ENCODE data around the gene C4orf54.

Gene C4orf54

DNA sequence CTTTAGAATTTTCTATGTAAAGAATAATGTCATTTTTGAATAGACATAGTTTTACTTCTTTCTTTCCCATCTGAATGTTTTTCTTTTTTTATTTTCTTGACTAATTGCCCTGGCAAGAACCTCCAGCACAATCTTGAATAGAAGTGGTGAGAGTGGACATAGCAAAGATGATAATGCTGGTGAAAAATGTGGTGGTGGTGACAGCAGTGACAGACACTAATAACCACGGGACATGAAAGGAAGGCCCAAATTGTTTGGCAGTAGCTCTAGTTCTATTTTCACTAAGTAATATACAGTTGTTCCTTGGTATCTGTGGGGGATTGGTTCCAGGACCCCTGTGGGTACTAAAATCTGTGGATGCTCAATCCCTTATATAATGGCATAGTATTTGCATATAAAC, 29.6 kb downstream of the C4orf54 start:
- Histone ChIP-seq H3K9ac (ENCODE audit: low read depth in 1 of 2, low read length in 2 of 2) (no peak overlapping the region), H3K9me3 (ENCODE audit: control insufficient read depth in 1 of 2, low read length in 2 of 2) (no peaks in the 10 kb centered on the region), H3K27ac (ENCODE audit: low read depth, low read length) (no peak overlapping the region), H3K4me3 (ENCODE audit: low read depth in 1 of 2, low read length in 2 of 2) (no peak overlapping the region), H3K36me3 (ENCODE audit: control insufficient read depth in 1 of 2, insufficient read depth in 2 of 2, low read length in 2 of 2) (peaks cover 0 to 8% of the 10 kb centered on the region in 2 donors), H3K27me3 (ENCODE audit: control insufficient read depth in 1 of 2, insufficient read depth in 2 of 2, low read length in 2 of 2) (no peaks in the 10 kb centered on the region), H3K4me1 (ENCODE audit: control insufficient read depth in 1 of 2, insufficient read depth in 2 of 2, low read length in 2 of 2) (peaks cover 0 to 9% of the 10 kb centered on the region in 2 donors)

DNA sequence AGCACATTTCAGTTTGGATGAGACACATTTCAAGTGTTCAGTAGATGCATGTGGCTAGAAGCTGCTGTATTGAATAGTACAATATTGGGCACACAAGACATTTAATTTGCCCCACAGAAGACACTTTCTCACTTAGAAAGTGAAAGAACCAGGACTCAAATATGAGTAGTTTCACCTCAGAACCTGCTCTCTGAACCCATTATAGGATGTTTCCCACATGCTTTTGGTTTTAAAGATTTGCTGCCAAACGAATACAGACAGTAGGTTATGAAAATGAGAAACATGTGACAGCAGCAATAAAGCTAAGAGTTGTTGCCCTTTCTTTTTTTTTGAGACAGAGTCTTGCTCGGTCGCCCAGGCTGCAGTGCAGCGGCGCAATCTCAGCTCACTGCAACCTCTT, 32.3 kb downstream of the C4orf54 start:
- H3K9ac ChIP-seq (ENCODE audit: low read depth in 1 of 2, low read length in 2 of 2), result no peak overlapping the region
- no peaks in the 10 kb centered on the region for H3K9me3 ChIP-seq (ENCODE audit: control insufficient read depth in 1 of 2, low read length in 2 of 2)
- H3K27me3 ChIP-seq (ENCODE audit: control insufficient read depth in 1 of 2, insufficient read depth in 2 of 2, low read length in 2 of 2), result no peaks in the 10 kb centered on the region
- H3K4me1 ChIP-seq (ENCODE audit: control insufficient read depth in 1 of 2, insufficient read depth in 2 of 2, low read length in 2 of 2), result peaks cover 0 to 3% of the 10 kb centered on the region in 2 donors
- peaks cover 7 to 26% of the 10 kb centered on the region in 2 donors for H3K36me3 ChIP-seq (ENCODE audit: control insufficient read depth in 1 of 2, insufficient read depth in 2 of 2, low read length in 2 of 2)
- no peak overlapping the region for H3K27ac ChIP-seq (ENCODE audit: low read depth, low read length)
- H3K4me3 ChIP-seq (ENCODE audit: low read depth in 1 of 2, low read length in 2 of 2), result no peak overlapping the region

DNA sequence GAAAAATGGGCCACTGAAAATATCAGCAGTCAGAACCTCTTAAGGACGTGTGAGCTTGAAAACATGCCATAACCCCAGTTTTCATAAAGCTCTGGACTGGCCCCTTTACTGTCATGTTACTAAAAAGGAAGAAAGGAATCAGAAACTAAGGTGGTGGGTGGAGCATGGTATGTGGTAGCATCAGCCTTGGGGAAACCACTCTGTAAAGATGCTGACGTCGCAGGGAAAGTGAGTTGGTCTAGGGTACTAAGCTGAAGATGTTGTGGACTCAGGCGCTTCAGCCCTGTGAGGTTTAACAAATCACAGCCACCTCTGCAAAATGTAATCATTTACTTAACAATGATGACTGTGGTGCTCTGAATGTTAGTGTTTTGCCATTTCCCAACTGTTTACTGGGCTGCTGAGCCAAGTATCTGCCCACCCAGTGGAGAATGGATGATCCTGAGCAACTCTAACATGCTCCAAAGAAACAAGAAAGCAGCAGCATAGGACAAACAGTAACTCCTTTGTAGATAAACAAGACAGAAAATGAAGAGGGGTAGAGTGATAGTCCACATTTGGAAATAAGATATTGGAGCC, 33.4 kb downstream of the C4orf54 start:
- H3K4me3 ChIP-seq (ENCODE audit: low read depth in 1 of 2, low read length in 2 of 2), result no peak overlapping the region
- H3K36me3 ChIP-seq (ENCODE audit: control insufficient read depth in 1 of 2, insufficient read depth in 2 of 2, low read length in 2 of 2), result peaks cover 7 to 29% of the 10 kb centered on the region in 2 donors
- peaks cover 0 to 3% of the 10 kb centered on the region in 2 donors for H3K4me1 ChIP-seq (ENCODE audit: control insufficient read depth in 1 of 2, insufficient read depth in 2 of 2, low read length in 2 of 2)
- H3K9me3 ChIP-seq (ENCODE audit: control insufficient read depth in 1 of 2, low read length in 2 of 2), result no peaks in the 10 kb centered on the region
- H3K27me3 ChIP-seq (ENCODE audit: control insufficient read depth in 1 of 2, insufficient read depth in 2 of 2, low read length in 2 of 2), result no peaks in the 10 kb centered on the region
- no peak overlapping the region for H3K9ac ChIP-seq (ENCODE audit: low read depth in 1 of 2, low read length in 2 of 2)
- H3K27ac ChIP-seq (ENCODE audit: low read depth, low read length), result no peak overlapping the region

DNA sequence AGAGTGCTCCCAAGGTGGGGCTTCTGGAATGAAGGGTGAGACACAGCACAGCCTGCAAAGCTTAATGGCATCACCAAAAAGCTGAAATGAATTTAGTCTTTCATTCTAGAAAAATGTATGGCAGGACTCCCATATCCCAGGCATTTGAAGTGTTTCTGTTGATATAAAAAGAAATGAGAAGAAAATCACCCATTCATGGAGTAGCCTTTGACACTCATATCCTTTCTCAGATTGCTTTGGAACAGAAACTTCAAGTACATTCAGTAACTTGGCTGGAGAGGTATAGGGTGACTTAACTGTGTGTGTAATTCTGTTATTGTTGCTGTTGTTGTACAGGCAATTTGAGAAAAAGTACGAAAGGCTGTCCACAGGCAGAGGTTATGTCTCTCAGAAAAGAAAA, 35.3 kb downstream of the C4orf54 start:
- Histone ChIP-seq H3K4me3 (ENCODE audit: low read depth in 1 of 2, low read length in 2 of 2) (no peak overlapping the region), H3K4me1 (ENCODE audit: control insufficient read depth in 1 of 2, insufficient read depth in 2 of 2, low read length in 2 of 2) (peaks cover 0 to 3% of the 10 kb centered on the region in 2 donors), H3K27ac (ENCODE audit: low read depth, low read length) (no peak overlapping the region), H3K9me3 (ENCODE audit: control insufficient read depth in 1 of 2, low read length in 2 of 2) (no peaks in the 10 kb centered on the region), H3K36me3 (ENCODE audit: control insufficient read depth in 1 of 2, insufficient read depth in 2 of 2, low read length in 2 of 2) (peaks cover 7 to 34% of the 10 kb centered on the region in 2 donors), H3K27me3 (ENCODE audit: control insufficient read depth in 1 of 2, insufficient read depth in 2 of 2, low read length in 2 of 2) (no peaks in the 10 kb centered on the region), H3K9ac (ENCODE audit: low read depth in 1 of 2, low read length in 2 of 2) (no peak overlapping the region)

DNA sequence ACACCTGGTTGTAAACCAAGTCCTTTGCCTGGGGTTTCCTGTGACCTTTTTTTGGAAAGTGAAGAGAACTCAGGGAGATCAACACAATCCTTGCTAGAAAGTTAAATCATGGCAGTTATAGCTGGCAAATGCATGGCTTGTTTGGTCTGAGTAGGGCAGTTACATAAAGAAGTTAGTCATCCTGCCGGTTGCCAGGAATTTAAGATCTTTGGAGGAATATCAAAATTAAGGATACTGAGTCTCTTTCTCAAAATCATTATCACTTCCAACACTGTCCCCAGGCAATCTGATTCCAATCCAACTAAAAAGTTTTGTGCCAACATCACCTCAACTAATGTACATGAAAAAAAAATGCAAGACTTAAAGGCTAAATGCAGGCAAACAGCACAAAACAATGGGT, 40.3 kb downstream of the C4orf54 start:
- H3K4me3 ChIP-seq (ENCODE audit: low read depth in 1 of 2, low read length in 2 of 2), result no peak overlapping the region
- no peaks in the 10 kb centered on the region for H3K9me3 ChIP-seq (ENCODE audit: control insufficient read depth in 1 of 2, low read length in 2 of 2)
- no peaks in the 10 kb centered on the region for H3K27me3 ChIP-seq (ENCODE audit: control insufficient read depth in 1 of 2, insufficient read depth in 2 of 2, low read length in 2 of 2)
- no peak overlapping the region for H3K27ac ChIP-seq (ENCODE audit: low read depth, low read length)
- no peak overlapping the region for H3K9ac ChIP-seq (ENCODE audit: low read depth in 1 of 2, low read length in 2 of 2)
- peaks cover 0 to 8% of the 10 kb centered on the region in 2 donors for H3K4me1 ChIP-seq (ENCODE audit: control insufficient read depth in 1 of 2, insufficient read depth in 2 of 2, low read length in 2 of 2)
- H3K36me3 ChIP-seq (ENCODE audit: control insufficient read depth in 1 of 2, insufficient read depth in 2 of 2, low read length in 2 of 2), result peaks cover 10 to 45% of the 10 kb centered on the region in 2 donors

DNA sequence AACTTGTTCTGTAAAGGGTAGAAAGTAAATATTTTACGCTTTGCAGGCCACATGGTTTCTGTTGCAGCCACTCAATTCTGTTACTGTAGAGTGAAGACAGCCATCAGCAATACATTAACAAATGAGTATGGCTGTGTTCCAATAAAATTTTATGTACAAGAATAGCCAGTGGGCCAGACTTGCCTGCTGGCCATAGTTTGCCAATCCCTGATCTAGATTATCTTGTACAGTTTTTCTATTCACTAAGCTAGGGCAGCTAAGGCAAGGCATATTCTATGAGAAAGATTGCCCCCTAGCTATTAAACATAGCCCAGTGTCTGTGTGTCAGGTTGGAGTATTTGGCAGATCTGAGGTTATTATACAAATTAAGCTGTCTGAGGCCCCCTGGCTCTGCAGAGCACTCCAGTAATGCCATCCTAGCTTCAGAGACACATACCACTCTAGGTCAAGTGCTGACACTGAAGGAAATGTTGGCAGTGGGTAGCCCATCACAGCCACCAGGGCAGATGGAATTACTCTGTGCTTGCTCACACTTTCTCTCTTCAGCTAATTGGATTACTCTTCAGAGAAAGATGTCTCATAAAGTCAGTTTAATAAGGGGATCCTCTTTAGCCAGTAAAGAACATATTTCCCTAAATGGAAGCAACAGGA, 42.3 kb downstream of the C4orf54 start:
- Histone ChIP-seq H3K9ac (ENCODE audit: low read depth in 1 of 2, low read length in 2 of 2) (no peak overlapping the region), H3K36me3 (ENCODE audit: control insufficient read depth in 1 of 2, insufficient read depth in 2 of 2, low read length in 2 of 2) (peaks cover 12 to 44% of the 10 kb centered on the region in 2 donors), H3K4me3 (ENCODE audit: low read depth in 1 of 2, low read length in 2 of 2) (no peak overlapping the region), H3K9me3 (ENCODE audit: control insufficient read depth in 1 of 2, low read length in 2 of 2) (no peaks in the 10 kb centered on the region), H3K27ac (ENCODE audit: low read depth, low read length) (no peak overlapping the region), H3K4me1 (ENCODE audit: control insufficient read depth in 1 of 2, insufficient read depth in 2 of 2, low read length in 2 of 2) (peaks cover 0 to 8% of the 10 kb centered on the region in 2 donors), H3K27me3 (ENCODE audit: control insufficient read depth in 1 of 2, insufficient read depth in 2 of 2, low read length in 2 of 2) (no peaks in the 10 kb centered on the region)

DNA sequence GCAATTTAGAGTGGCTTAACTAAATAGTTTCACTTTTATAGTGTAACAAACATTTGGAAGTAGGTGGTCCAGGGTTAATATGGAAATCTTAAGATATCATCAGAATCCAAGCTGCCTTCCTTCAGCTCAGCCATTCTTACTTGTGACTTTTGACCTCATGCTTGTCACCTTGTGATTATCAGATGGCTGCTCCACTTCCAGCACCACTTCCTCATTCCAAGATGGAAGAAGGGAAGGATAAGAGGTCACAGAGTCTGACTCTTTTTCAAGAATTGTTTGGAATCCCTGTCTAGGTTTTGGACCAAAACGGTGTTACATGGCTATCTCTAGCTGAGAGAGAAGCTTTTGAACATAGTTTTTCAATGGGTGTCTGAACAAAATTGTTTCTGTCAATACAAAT, 43.1 kb downstream of the C4orf54 start:
- Histone ChIP-seq H3K4me1 (ENCODE audit: control insufficient read depth in 1 of 2, insufficient read depth in 2 of 2, low read length in 2 of 2) (peaks cover 0 to 8% of the 10 kb centered on the region in 2 donors), H3K9me3 (ENCODE audit: control insufficient read depth in 1 of 2, low read length in 2 of 2) (no peaks in the 10 kb centered on the region), H3K36me3 (ENCODE audit: control insufficient read depth in 1 of 2, insufficient read depth in 2 of 2, low read length in 2 of 2) (peaks cover 16 to 48% of the 10 kb centered on the region in 2 donors), H3K4me3 (ENCODE audit: low read depth in 1 of 2, low read length in 2 of 2) (no peak overlapping the region), H3K27me3 (ENCODE audit: control insufficient read depth in 1 of 2, insufficient read depth in 2 of 2, low read length in 2 of 2) (no peaks in the 10 kb centered on the region), H3K27ac (ENCODE audit: low read depth, low read length) (no peak overlapping the region), H3K9ac (ENCODE audit: low read depth in 1 of 2, low read length in 2 of 2) (no peak overlapping the region)

DNA sequence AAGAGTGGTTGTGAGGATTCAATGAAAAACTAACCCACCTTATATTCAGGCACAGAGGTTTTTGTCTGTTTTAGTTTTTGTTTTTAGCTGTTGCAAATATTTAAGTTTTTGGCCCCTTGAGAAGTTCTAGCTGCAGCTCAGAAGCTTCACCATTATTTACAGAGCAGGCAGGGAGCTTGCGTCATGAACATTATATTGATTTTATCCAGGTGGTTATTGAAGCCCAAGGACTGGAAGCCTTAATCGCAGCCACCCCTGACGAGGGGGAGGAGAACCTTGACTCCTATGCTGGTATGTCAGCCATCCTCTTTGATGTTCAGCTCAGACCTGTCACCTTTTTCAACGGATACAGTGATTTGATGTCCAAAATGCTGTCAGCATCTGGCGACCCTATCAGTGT, 44.9 kb downstream of the C4orf54 start:
- H3K27ac ChIP-seq (ENCODE audit: low read depth, low read length), result no peak overlapping the region
- H3K36me3 ChIP-seq (ENCODE audit: control insufficient read depth in 1 of 2, insufficient read depth in 2 of 2, low read length in 2 of 2), result peaks cover 25 to 52% of the 10 kb centered on the region in 2 donors
- H3K9ac ChIP-seq (ENCODE audit: low read depth in 1 of 2, low read length in 2 of 2), result no peak overlapping the region
- H3K4me1 ChIP-seq (ENCODE audit: control insufficient read depth in 1 of 2, insufficient read depth in 2 of 2, low read length in 2 of 2), result peaks cover 0 to 8% of the 10 kb centered on the region in 2 donors
- H3K4me3 ChIP-seq (ENCODE audit: low read depth in 1 of 2, low read length in 2 of 2), result no peak overlapping the region
- H3K9me3 ChIP-seq (ENCODE audit: control insufficient read depth in 1 of 2, low read length in 2 of 2), result no peaks in the 10 kb centered on the region
- H3K27me3 ChIP-seq (ENCODE audit: control insufficient read depth in 1 of 2, insufficient read depth in 2 of 2, low read length in 2 of 2), result no peaks in the 10 kb centered on the region

DNA sequence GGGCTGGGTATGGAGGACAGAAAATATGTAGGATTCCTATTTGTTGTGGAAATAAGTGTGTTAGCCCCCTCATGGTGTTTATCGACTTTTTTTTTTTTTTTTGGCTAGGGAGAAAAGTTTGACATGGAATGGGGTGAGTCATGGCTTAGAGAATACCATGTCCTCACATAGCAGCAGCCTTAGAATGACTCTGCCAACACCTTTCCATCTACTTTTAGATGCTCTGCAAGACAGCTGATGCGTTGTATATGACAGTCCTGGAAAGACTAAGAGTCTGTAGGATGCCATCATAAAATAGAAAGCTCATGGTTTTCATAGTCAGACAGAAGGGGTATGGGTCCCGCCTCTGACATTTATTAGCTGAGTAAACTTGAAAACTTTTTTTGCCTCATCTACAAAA, 45.3 kb downstream of the C4orf54 start:
- Histone ChIP-seq H3K4me1 (ENCODE audit: control insufficient read depth in 1 of 2, insufficient read depth in 2 of 2, low read length in 2 of 2) (peaks cover 0 to 8% of the 10 kb centered on the region in 2 donors), H3K4me3 (ENCODE audit: low read depth in 1 of 2, low read length in 2 of 2) (no peak overlapping the region), H3K9me3 (ENCODE audit: control insufficient read depth in 1 of 2, low read length in 2 of 2) (no peaks in the 10 kb centered on the region), H3K36me3 (ENCODE audit: control insufficient read depth in 1 of 2, insufficient read depth in 2 of 2, low read length in 2 of 2) (peaks cover 25 to 56% of the 10 kb centered on the region in 2 donors), H3K27me3 (ENCODE audit: control insufficient read depth in 1 of 2, insufficient read depth in 2 of 2, low read length in 2 of 2) (no peaks in the 10 kb centered on the region), H3K9ac (ENCODE audit: low read depth in 1 of 2, low read length in 2 of 2) (no peak overlapping the region), H3K27ac (ENCODE audit: low read depth, low read length) (no peak overlapping the region)

DNA sequence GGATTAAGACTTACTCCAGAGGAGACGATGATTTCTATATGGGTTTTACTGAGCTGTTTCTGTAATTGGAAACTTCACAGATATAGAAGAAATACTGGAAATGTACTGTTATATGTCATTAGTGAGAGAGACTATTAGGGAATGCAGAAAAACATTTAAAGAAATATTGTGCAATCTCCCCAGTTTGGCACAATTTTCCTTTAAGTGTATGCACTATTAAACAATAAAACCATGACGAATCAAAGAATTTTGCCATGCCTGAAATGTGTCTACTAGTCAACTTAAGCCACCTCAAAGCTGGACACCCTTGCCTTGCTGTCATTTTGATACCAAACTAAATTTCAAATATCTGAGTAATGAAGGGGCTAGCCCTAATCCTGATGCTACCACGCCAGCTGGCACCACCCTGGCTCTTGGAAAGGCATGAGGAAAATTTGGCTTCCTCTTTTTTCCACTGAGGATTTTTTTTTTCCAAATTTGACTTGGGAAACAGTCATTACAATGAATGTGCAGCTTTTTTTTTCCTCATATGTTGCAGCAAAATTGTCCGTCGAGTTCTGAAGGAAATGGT, 46.9 kb downstream of the C4orf54 start:
- no peaks in the 10 kb centered on the region for H3K27me3 ChIP-seq (ENCODE audit: control insufficient read depth in 1 of 2, insufficient read depth in 2 of 2, low read length in 2 of 2)
- no peak overlapping the region for H3K27ac ChIP-seq (ENCODE audit: low read depth, low read length)
- H3K4me3 ChIP-seq (ENCODE audit: low read depth in 1 of 2, low read length in 2 of 2), result no peak overlapping the region
- no peaks in the 10 kb centered on the region for H3K9me3 ChIP-seq (ENCODE audit: control insufficient read depth in 1 of 2, low read length in 2 of 2)
- H3K4me1 ChIP-seq (ENCODE audit: control insufficient read depth in 1 of 2, insufficient read depth in 2 of 2, low read length in 2 of 2), result peaks cover 0 to 8% of the 10 kb centered on the region in 2 donors
- H3K36me3 ChIP-seq (ENCODE audit: control insufficient read depth in 1 of 2, insufficient read depth in 2 of 2, low read length in 2 of 2), result peaks cover 25 to 63% of the 10 kb centered on the region in 2 donors
- H3K9ac ChIP-seq (ENCODE audit: low read depth in 1 of 2, low read length in 2 of 2), result no peak overlapping the region
